ENCODE measurements around the gene MAG. TPM values are rescaled to one million over a fixed set of nuclear protein-coding genes. Genes with fewer than 3 reads are reported as not detected.

The MAG gene
- total and polyA plus RNA-seq, 2 of the 13 experiments (the other 11 are each of a cell fraction or from before 2014, with no cell fraction given), result 0.20 to 1.3 TPM

DNA sequence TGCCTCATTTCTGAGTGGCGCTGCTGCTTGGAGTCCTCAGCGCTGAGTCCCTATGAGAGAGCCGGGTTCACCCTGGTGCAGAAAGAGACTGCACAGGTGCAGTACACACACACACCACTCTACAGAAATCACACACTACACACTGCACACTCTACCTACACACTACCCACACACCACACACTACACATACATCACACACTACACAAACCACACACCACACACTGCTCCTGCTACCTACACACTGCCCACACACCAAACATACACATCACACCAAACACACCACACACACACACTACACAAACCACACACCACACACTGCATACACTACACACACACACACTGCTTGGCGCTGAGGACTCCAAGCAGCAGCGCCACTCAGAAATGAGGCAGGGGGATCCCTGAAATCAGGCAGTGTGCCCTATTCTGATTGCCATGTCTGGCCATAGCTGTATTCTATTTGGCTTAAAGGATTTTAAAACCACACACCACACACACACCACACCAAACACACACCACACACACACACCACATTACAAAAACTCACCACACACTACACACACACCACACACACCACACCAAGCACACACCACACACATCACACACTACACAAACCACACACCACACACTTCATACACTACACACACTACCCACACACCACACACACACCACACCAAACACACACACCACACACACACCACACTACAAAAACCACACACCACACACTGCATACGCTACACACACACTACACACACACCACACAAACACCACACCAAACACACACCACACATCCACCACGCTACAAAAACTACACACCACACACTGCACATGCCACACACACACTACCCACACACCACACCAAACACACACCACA is 4.9 kb downstream of the MAG start:
- Histone ChIP-seq H3K4me2 (ENCODE audit: low read depth, low read length) (no peak overlapping the region), H3K4me1 (ENCODE audit: insufficient read depth, low read length) (peaks cover 37% of the 10 kb centered on the region), H2AFZ (ENCODE audit: low read length) (no peak overlapping the region), H3K9me3 (ENCODE audit: low read length) (no peaks in the 10 kb centered on the region), H4K20me1 (ENCODE audit: insufficient read depth, low read length) (no peaks in the 10 kb centered on the region), H3K9ac (ENCODE audit: insufficient read depth, low read depth, low read length) (no peak overlapping the region), H3K27me3 (ENCODE audit: control insufficient read depth in 1 of 2, insufficient read depth in 2 of 2, low read length in 2 of 2) (peaks cover 6 to 32% of the 10 kb centered on the region in 2 experiments), H3K79me2 (ENCODE audit: insufficient read depth, low read length) (no peaks in the 10 kb centered on the region), H3K27ac (ENCODE audit: extremely low read length, insufficient read depth, low read length) (no peak overlapping the region), H3K4me3 (replicated peaks in 1 of 3; ENCODE audit: insufficient read depth in 1 of 3, low read depth in 2 of 3, low read length in 3 of 3) (no peak overlapping the region), H3K36me3 (replicated peaks in 1 of 2; ENCODE audit: control insufficient read depth in 1 of 2, insufficient read depth in 2 of 2, low read length in 2 of 2) (no peaks in the 10 kb centered on the region)
- in situ Hi-C loops (cut with HindIII; ENCODE audit: extremely low pct_ligation_motif_present, low pct_unique_long_range_greater_than_20kb) (no loop called here), intact Hi-C loops (cut with micrococcal nuclease; ENCODE audit: unreplicated experiment) (no loop called here)
- ChIA-PET CTCF (ENCODE audit: low intra/inter-chr PET ratio, low total read pairs) (no interaction called here), POLR2A (no interaction called here)
- BruUV-seq (replicated peaks), result no TSS peak
- FAIRE-seq (peak; percentile 76), ATAC-seq (peak; percentile 16; the same call in 2 of the 3 replicates), DNase-seq (ENCODE audit: low spot score) (no peak)
- 73% methylated on average over 7 of the region's 7 CpGs for WGBS (ENCODE audit: low lambda C conversion rate)
- no peak for TF ChIP-seq PHF20 (CRISPR knock-in tag; IDR thresholded peaks at IDR 0.05)
- no peak for TF ChIP-seq CEBPB (IDR thresholded peaks at IDR 0.05; ENCODE audit: borderline replicate concordance, low read depth, low read length)
- TF ChIP-seq ZFX (CRISPR knock-in tag; IDR thresholded peaks at IDR 0.05; ENCODE audit: low read depth), result peak; percentile 25; the same call in 1 of the 2 replicates
- no peak for TF ChIP-seq TOPORS (CRISPR knock-in tag; IDR thresholded peaks at IDR 0.05)
- no peak for TF ChIP-seq CENPBD1 (CRISPR knock-in tag; IDR thresholded peaks at IDR 0.05; ENCODE audit: borderline replicate concordance, low read depth)
- TF ChIP-seq ZNF616 (CRISPR knock-in tag; IDR thresholded peaks at IDR 0.05; ENCODE audit: low read depth), result no peak
- peak; percentile 63; the same call in 1 of the 2 replicates for TF ChIP-seq HNRNPL (IDR thresholded peaks at IDR 0.05; ENCODE audit: low read depth, low read length)
- TF ChIP-seq ZNF646 (CRISPR knock-in tag; IDR thresholded peaks at IDR 0.05), result peak; percentile 95
- no peak for TF ChIP-seq DMTF1 (CRISPR knock-in tag; IDR thresholded peaks at IDR 0.05)
- TF ChIP-seq RXRB (CRISPR knock-in tag; IDR thresholded peaks at IDR 0.05; ENCODE audit: borderline replicate concordance), result no peak
- TF ChIP-seq ARHGAP35 (CRISPR knock-in tag; IDR thresholded peaks at IDR 0.05; ENCODE audit: borderline replicate concordance), result no peak
